UCSD-AML1 (cell line): ENCODE measurements around the gene ISYNA1.

ENCODE experiments used
- DNase-seq: peaks from one replicate; lab custom pipeline; 2025; ENCODE audit not compliant: unreplicated experiment; lab: John Stamatoyannopoulos, UW

ISYNA1 gene

DNA sequence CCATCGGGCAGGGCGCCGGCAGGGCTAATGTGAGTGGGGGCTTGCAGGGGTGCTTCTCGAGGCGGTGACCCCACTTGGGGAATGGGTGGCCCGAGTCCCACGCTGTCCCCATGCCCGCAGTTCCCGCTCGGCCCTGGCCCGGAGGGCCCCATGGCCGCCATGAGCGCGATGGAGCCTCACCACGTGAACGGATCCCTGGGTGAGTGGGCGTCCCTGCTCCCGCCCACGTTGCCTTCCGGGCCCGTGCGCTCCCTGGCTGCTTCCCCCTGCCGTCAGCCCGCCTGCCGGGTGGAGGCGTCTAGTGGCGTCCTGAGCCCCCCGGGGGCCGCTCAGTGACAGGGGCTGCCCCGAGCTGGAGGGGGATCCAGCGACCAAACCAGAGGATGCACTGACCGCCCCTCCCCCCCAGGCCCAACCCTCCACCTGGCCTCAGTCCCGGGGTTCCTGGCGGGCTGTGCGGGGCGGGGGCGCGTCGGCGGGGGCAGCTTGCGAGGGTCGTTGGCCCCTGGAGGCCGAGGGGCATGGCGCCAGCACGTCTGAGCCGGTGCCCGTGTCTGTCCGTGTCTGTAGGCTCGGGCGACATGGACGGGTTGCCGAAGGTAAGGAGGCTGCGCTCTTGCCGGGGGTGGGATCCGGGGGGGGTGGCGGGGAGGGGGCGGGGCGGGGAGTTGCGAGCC lies 4.8 kb downstream of the ISYNA1 start:
- no peak for DNase-seq

- DNase-seq, result no peak
Measured at GRCh38 chr19:18432275-18433014, 5.5 kb downstream of the ISYNA1 start.

- no peak for DNase-seq
Measured at GRCh38 chr19:18431351-18432197, 6.4 kb downstream of the ISYNA1 start.

GRCh38 chr19:18430417-18431144 lies 7.4 kb downstream of the ISYNA1 start:
- no peak for DNase-seq

- no peak for DNase-seq
Measured at GRCh38 chr19:18429717-18430416, 8.1 kb downstream of the ISYNA1 start.

DNA sequence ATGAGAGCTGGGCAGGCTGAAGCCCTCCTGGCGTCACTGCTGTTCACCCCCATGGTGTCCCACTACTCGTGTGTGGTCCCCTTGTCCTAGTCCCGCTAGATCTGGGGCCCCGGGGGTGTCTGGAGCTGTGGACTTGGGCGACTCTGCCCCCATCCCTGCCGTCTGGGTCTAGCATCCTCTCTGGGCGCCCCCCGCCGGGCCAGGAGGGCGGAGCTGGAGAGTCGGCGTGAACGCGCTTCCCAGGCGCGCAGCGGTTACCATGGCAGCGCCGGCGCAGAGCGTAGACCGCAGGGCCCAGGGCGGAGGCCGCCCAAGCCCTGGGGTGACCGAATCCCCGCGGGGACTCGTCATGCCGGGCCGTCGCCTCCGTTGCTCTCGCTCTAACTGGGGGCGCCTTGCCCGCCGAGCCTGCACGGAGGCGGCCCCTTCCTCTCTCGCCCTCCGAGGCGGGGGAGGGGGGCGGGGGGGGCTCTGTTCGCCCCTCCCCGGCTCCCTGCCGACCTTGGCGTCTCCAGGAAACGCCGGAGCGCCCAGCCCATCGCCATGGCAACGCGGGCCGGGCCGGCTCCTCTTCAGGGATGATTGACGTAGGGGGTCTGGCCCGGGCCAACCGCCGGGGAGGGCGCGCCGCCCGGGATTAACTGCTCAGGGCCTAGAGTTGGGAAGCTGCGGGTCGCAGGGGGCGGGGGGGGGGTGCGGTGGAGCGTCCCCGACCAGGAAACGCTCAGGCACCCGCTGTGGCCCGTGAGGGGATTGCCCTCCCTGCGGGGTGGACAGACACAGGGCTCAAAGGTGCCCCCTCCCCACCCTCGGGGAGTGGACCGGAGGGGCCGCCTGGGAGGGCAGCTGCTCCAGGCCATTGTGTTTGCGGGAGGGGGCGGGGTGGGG lies 8.9 kb downstream of the ISYNA1 start:
- DNase-seq, result no peak

DNA sequence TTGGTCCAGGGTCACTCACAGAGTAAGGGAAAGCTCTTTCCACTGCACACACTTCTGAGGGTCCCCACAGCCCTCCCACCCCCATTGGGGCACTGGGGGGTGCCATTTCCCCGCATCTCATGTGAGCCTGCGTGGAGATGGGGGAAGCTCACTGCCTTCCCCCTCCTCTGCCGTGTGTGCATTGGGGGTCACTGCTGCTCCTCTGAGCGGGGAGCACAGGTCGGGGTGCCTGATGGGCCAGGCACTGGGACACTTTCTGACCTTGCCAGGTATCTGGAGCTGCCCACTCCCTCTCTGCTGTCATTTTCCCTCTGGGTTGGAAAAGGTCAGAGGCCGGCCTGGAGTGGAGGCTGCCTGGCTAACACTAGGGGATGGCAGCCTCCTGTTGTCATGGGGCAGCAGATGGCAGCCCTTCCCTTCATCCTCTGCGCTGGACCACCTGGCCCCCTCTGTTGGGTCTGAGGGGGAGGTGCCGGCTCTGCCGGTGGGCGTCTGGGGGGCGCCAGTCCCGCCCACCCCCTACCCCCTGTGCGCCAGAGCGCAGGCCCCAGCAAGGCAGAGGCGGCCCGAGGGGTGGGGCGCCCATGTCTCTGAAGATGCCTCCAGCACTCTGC lies 9.7 kb downstream of the ISYNA1 start:
- no peak for DNase-seq

GRCh38 chr19:18427743-18428113 lies 10.2 kb downstream of the ISYNA1 start:
- no peak for DNase-seq

- DNase-seq, result no peak
Measured at GRCh38 chr19:18427080-18427742, 10.7 kb downstream of the ISYNA1 start.

DNA sequence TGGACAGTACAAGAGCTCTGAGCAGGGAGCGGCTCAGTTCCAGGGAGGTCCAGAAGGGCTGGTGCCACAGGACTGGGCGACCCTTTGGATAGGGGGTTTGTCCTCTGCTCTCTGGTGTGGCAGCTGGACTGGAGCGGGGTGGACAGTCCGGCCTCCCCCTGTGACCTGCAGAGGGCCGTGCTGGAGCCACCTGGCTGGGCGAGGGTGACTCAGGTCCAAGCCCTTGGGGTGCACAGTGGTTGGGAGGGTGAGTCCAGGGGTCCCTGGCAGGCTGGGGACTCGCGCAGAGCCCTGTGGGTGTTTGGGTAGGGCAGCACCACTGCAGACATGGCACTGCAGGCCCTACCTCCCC lies 11.5 kb downstream of the ISYNA1 start:
- no peak for DNase-seq

GRCh38 chr19:18425515-18426415 lies 12.2 kb downstream of the ISYNA1 start:
- DNase-seq, result no peak

DNA sequence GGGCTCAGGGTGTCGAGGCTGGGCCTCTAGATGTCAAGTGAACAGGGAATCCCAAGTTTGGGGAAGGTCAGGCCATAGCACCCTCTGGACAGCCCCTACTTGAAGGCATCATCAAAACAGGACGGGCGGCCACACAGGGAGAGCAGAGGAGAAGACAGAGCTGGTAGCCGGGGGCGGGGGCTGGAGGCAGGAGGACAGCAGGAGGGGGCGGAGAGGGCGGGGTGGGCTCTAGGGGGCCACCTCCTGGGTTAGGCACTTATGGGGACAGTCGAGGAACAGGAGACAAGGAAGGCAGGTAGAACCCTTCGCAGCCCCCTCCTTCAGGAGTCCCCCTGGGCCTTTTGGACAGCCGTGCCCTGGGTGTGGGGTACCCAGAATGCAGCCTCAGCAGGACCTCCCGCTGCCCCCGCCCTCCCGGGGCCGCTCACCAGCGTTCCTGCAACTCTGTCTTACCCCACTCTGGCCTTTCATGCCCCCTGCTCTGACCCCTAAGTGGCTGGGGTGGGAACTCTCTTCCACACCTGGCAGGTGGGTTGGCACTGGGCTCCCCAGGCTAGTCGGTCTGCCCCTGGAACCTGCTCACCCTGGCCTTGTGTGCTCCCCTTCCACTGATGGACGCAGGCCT lies 12.9 kb downstream of the ISYNA1 start:
- DNase-seq, result no peak

GRCh38 chr19:18424122-18424889 lies 13.6 kb downstream of the ISYNA1 start:
- DNase-seq, result no peak

- no peak for DNase-seq
Measured at GRCh38 chr19:18423258-18424020, 14.5 kb downstream of the ISYNA1 start.

DNA sequence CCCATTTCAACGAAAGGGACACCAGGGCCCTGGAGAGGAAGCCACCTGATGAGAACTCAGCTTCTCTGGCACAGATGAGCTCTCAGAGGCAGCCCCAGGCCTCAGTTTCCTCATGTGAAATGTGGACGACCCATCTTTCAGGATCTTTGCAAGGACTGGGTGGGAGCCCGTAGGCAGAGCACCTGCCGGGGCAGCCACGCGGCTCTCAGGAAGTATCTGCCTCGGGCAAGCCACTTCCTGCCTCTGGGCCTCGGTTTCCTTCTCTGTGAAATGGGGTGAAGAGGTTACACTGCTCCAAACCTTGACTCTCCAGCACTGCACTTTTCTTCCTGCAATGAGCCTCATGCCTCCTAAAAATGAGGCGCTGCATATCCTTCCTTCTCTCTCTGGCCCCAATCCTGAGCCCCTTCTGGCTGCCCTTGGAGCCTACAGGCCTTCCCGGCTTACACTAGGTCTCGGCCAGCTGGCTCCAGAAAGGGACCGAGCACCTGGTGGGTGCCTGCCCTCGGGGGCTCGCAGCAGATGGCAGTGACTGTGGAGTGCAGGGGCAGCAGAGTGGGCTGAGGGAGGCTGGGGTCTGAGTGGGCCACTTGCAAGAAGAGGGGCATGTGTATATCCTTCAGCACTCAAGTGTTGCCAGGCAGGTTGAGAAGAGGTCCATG lies 15.3 kb downstream of the ISYNA1 start:
- no peak for DNase-seq
